Measurements from ENCODE around the gene SURF6. TPM values are rescaled to one million over a fixed set of nuclear protein-coding genes. Genes with fewer than 3 reads are reported as not detected.

The SURF6 gene
- total RNA-seq, 1 experiment from 2014 or later = 5.6 TPM

- Histone ChIP-seq H3K4me2 (ENCODE audit: low read depth, low read length, poor library complexity, severe bottlenecking) (no peak overlapping the region), H3K4me3 (ENCODE audit: low read length) (no peak overlapping the region)
- no peak for DNase-seq
Observed at GRCh38 chr9:133371261-133371711, 35.3 kb upstream of the SURF6 start.

DNA sequence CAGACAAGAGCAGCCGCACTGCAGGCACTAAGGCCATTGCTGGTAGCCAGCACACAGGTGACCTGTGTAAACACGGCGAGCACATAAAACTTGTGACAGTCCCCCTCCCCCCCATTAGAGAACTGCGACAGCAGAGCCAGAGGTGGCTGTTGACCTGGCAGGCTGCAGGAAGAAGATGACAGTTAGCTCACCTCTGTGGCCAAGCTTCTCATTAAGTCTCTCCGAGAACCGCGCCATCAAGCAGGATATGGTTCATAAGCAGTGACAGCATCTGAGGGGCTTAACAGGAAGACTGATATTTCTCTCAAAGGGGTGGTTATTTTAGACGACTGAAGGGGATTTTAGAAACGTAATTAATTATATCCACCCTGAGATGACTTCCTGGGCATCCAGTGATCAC, 34.7 kb upstream of the SURF6 start:
- Histone ChIP-seq H3K36me3 (ENCODE audit: insufficient read depth, low read length) (peaks cover 7% of the 10 kb centered on the region; the same call in 1 of the 2 replicates), H2AFZ (ENCODE audit: low read length) (no peak overlapping the region), H3K9ac (ENCODE audit: low read length) (no peak overlapping the region), H3K27me3 (ENCODE audit: low read length) (no peaks in the 10 kb centered on the region), H3K4me2 (ENCODE audit: low read depth, low read length, poor library complexity, severe bottlenecking) (no peak overlapping the region), H4K20me1 (ENCODE audit: insufficient read depth, low read depth, low read length) (peaks cover 48% of the 10 kb centered on the region), H3K9me3 (ENCODE audit: low read length) (no peaks in the 10 kb centered on the region), H3K27ac (ENCODE audit: low read length) (no peak overlapping the region), H3K4me1 (ENCODE audit: low read length) (peaks cover 11% of the 10 kb centered on the region), H3K4me3 (ENCODE audit: low read length) (no peak overlapping the region), H3K79me2 (ENCODE audit: low read length) (peaks cover 83% of the 10 kb centered on the region), H3K9me2 (replicated peaks; ENCODE audit: insufficient read depth, low read length) (no peaks in the 10 kb centered on the region)
- DNase-seq = no peak

More at GRCh38 chr9:133371261-133371711, 35.3 kb upstream of the SURF6 start:
- Histone ChIP-seq H3K9me2 (replicated peaks; ENCODE audit: insufficient read depth, low read length) (no peaks in the 10 kb centered on the region), H3K9me3 (ENCODE audit: low read length) (no peaks in the 10 kb centered on the region), H2AFZ (ENCODE audit: low read length) (no peak overlapping the region), H4K20me1 (ENCODE audit: insufficient read depth, low read depth, low read length) (peaks cover 48% of the 10 kb centered on the region), H3K79me2 (ENCODE audit: low read length) (peaks cover 84% of the 10 kb centered on the region), H3K27me3 (ENCODE audit: low read length) (no peaks in the 10 kb centered on the region), H3K27ac (ENCODE audit: low read length) (no peak overlapping the region), H3K4me1 (ENCODE audit: low read length) (peaks cover 12% of the 10 kb centered on the region), H3K36me3 (ENCODE audit: insufficient read depth, low read length) (peaks cover 4% of the 10 kb centered on the region; the same call in 1 of the 2 replicates), H3K9ac (ENCODE audit: low read length) (no peak overlapping the region)

- H3K36me3 ChIP-seq (ENCODE audit: insufficient read depth, low read length) = peaks cover 8% of the 10 kb centered on the region; the same call in 1 of the 2 replicates
- H3K4me2 ChIP-seq (ENCODE audit: low read depth, low read length, poor library complexity, severe bottlenecking) = no peak overlapping the region
- no peaks in the 10 kb centered on the region for H3K27me3 ChIP-seq (ENCODE audit: low read length)
- no peaks in the 10 kb centered on the region for H3K9me3 ChIP-seq (ENCODE audit: low read length)
- H3K4me3 ChIP-seq (ENCODE audit: low read length) = no peak overlapping the region
- no peak overlapping the region for H3K9ac ChIP-seq (ENCODE audit: low read length)
- peaks cover 44% of the 10 kb centered on the region for H4K20me1 ChIP-seq (ENCODE audit: insufficient read depth, low read depth, low read length)
- no peak for DNase-seq
- H3K79me2 ChIP-seq (ENCODE audit: low read length) = peaks cover 75% of the 10 kb centered on the region
- H3K27ac ChIP-seq (ENCODE audit: low read length) = no peak overlapping the region
- peaks cover 11% of the 10 kb centered on the region for H3K4me1 ChIP-seq (ENCODE audit: low read length)
- H2AFZ ChIP-seq (ENCODE audit: low read length) = no peak overlapping the region
- H3K9me2 ChIP-seq (replicated peaks; ENCODE audit: insufficient read depth, low read length) = no peaks in the 10 kb centered on the region
Observed at GRCh38 chr9:133369933-133370332, 33.9 kb upstream of the SURF6 start.

DNA sequence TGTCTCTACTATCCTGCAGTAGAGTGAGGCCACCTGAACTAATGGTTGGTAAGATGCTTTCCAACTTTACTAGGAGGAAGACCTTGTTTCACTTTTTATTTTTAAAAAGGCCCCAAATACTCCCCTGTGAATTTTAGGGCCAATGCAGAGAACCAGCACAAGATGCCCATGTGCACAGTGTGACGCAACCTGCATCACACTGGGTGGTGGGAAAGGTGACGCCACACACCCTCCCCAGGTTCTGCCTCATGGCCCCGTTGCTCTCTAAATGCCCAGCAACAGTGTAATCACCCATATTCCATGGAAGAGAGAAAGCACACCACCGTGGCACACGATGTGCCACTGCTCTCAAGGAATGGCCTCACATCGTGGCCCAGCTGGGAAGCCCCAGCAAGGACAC, 33.4 kb upstream of the SURF6 start:
- Histone ChIP-seq H3K4me1 (ENCODE audit: low read length) (peaks cover 6% of the 10 kb centered on the region), H3K4me3 (ENCODE audit: low read length) (no peak overlapping the region), H4K20me1 (ENCODE audit: insufficient read depth, low read depth, low read length) (peaks cover 39% of the 10 kb centered on the region), H3K79me2 (ENCODE audit: low read length) (peaks cover 70% of the 10 kb centered on the region), H3K36me3 (ENCODE audit: insufficient read depth, low read length) (peaks cover 8% of the 10 kb centered on the region; the same call in 1 of the 2 replicates), H3K9me3 (ENCODE audit: low read length) (no peaks in the 10 kb centered on the region), H3K9me2 (replicated peaks; ENCODE audit: insufficient read depth, low read length) (no peaks in the 10 kb centered on the region), H3K4me2 (ENCODE audit: low read depth, low read length, poor library complexity, severe bottlenecking) (no peak overlapping the region), H2AFZ (ENCODE audit: low read length) (no peak overlapping the region), H3K27ac (ENCODE audit: low read length) (no peak overlapping the region), H3K27me3 (ENCODE audit: low read length) (no peaks in the 10 kb centered on the region), H3K9ac (ENCODE audit: low read length) (no peak overlapping the region)
- no peak for DNase-seq

- Histone ChIP-seq H4K20me1 (ENCODE audit: insufficient read depth, low read depth, low read length) (peaks cover 39% of the 10 kb centered on the region), H3K9me3 (ENCODE audit: low read length) (no peaks in the 10 kb centered on the region), H3K27ac (ENCODE audit: low read length) (no peak overlapping the region), H3K27me3 (ENCODE audit: low read length) (no peaks in the 10 kb centered on the region), H3K9me2 (replicated peaks; ENCODE audit: insufficient read depth, low read length) (no peaks in the 10 kb centered on the region), H3K36me3 (ENCODE audit: insufficient read depth, low read length) (peaks cover 14% of the 10 kb centered on the region; the same call in 1 of the 2 replicates), H3K9ac (ENCODE audit: low read length) (no peak overlapping the region), H3K4me1 (ENCODE audit: low read length) (no peaks in the 10 kb centered on the region), H3K79me2 (ENCODE audit: low read length) (peaks cover 60% of the 10 kb centered on the region), H2AFZ (ENCODE audit: low read length) (no peak overlapping the region), H3K4me3 (ENCODE audit: low read length) (no peak overlapping the region), H3K4me2 (ENCODE audit: low read depth, low read length, poor library complexity, severe bottlenecking) (no peak overlapping the region)
- no peak for DNase-seq
Observed at GRCh38 chr9:133368249-133368881, 32.4 kb upstream of the SURF6 start.

DNA sequence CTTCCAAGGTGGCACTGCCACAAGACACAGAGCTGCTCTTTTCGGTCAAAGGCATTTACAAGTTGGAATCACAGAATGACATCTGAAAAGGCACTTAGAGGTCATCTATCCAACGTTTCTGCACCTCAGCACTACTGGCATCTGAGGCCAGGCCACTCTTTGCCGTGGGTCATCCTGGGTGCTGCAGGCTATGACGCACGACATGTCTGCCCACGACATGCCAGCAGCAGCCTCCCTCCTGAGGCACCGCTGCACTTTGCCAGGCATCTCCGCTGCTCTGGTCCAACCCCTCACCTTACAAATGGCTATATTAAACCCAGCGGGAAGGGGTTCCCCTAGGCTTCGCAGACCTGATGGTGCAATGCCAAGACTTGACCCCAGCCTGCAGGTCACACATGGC, 31.8 kb upstream of the SURF6 start:
- H3K27me3 ChIP-seq (ENCODE audit: low read length) = no peaks in the 10 kb centered on the region
- H3K4me2 ChIP-seq (ENCODE audit: low read depth, low read length, poor library complexity, severe bottlenecking) = no peak overlapping the region
- peaks cover 54% of the 10 kb centered on the region for H3K79me2 ChIP-seq (ENCODE audit: low read length)
- no peaks in the 10 kb centered on the region for H3K9me3 ChIP-seq (ENCODE audit: low read length)
- H3K27ac ChIP-seq (ENCODE audit: low read length) = no peak overlapping the region
- no peak for DNase-seq
- H2AFZ ChIP-seq (ENCODE audit: low read length) = no peak overlapping the region
- H3K4me1 ChIP-seq (ENCODE audit: low read length) = no peaks in the 10 kb centered on the region
- H4K20me1 ChIP-seq (ENCODE audit: insufficient read depth, low read depth, low read length) = peaks cover 39% of the 10 kb centered on the region
- no peak overlapping the region for H3K4me3 ChIP-seq (ENCODE audit: low read length)
- no peak overlapping the region for H3K9ac ChIP-seq (ENCODE audit: low read length)
- H3K9me2 ChIP-seq (replicated peaks; ENCODE audit: insufficient read depth, low read length) = no peaks in the 10 kb centered on the region
- H3K36me3 ChIP-seq (ENCODE audit: insufficient read depth, low read length) = peaks cover 15% of the 10 kb centered on the region; the same call in 1 of the 2 replicates

GRCh38 chr9:133367221-133367620, 31.2 kb upstream of the SURF6 start:
- Histone ChIP-seq H3K9me2 (replicated peaks; ENCODE audit: insufficient read depth, low read length) (no peaks in the 10 kb centered on the region), H3K36me3 (ENCODE audit: insufficient read depth, low read length) (peaks cover 17% of the 10 kb centered on the region; the same call in 1 of the 2 replicates), H3K4me3 (ENCODE audit: low read length) (no peak overlapping the region), H2AFZ (ENCODE audit: low read length) (no peak overlapping the region), H3K9me3 (ENCODE audit: low read length) (no peaks in the 10 kb centered on the region), H3K27ac (ENCODE audit: low read length) (no peak overlapping the region), H3K79me2 (ENCODE audit: low read length) (peaks cover 48% of the 10 kb centered on the region), H3K9ac (ENCODE audit: low read length) (no peak overlapping the region), H4K20me1 (ENCODE audit: insufficient read depth, low read depth, low read length) (peaks cover 38% of the 10 kb centered on the region), H3K4me1 (ENCODE audit: low read length) (no peaks in the 10 kb centered on the region), H3K27me3 (ENCODE audit: low read length) (no peaks in the 10 kb centered on the region), H3K4me2 (ENCODE audit: low read depth, low read length, poor library complexity, severe bottlenecking) (no peak overlapping the region)
- no peak for DNase-seq

GRCh38 chr9:133366435-133366834, 30.4 kb upstream of the SURF6 start:
- no peak overlapping the region for H3K9ac ChIP-seq (ENCODE audit: low read length)
- peaks cover 23% of the 10 kb centered on the region; the same call in 1 of the 2 replicates for H3K36me3 ChIP-seq (ENCODE audit: insufficient read depth, low read length)
- H3K79me2 ChIP-seq (ENCODE audit: low read length) = peaks cover 40% of the 10 kb centered on the region
- H4K20me1 ChIP-seq (ENCODE audit: insufficient read depth, low read depth, low read length) = peaks cover 38% of the 10 kb centered on the region
- H3K9me2 ChIP-seq (replicated peaks; ENCODE audit: insufficient read depth, low read length) = no peaks in the 10 kb centered on the region
- no peak overlapping the region for H3K4me3 ChIP-seq (ENCODE audit: low read length)
- no peaks in the 10 kb centered on the region for H3K4me1 ChIP-seq (ENCODE audit: low read length)
- H3K27ac ChIP-seq (ENCODE audit: low read length) = no peak overlapping the region
- H3K4me2 ChIP-seq (ENCODE audit: low read depth, low read length, poor library complexity, severe bottlenecking) = no peak overlapping the region
- no peak overlapping the region for H2AFZ ChIP-seq (ENCODE audit: low read length)
- DNase-seq = no peak
- H3K9me3 ChIP-seq (ENCODE audit: low read length) = no peaks in the 10 kb centered on the region
- H3K27me3 ChIP-seq (ENCODE audit: low read length) = no peaks in the 10 kb centered on the region
